WTC11 (cell line): ENCODE data around the gene POLR3G. TPM values are rescaled to one million over a fixed set of nuclear protein-coding genes. Genes with fewer than 3 reads are reported as not detected.

Source experiments
- ATAC-seq: fragments of 200-7000 bp; cut with Tn5 transposase; 2 replicates; pipeline ENCODE4 v1.10.0; 2021; ENCODE audit warnings: mild to moderate bottlenecking, moderate library complexity
- CTCF ChIA-PET: fragments of 300-600 bp; sonication (Branson Sonifier 250); formaldehyde crosslinking; loops from one replicate; lab custom pipeline; 2021; ENCODE audit warnings: antibody characterized with exemption; lab: Charles Lee
- POLR2A ChIA-PET: fragments of 350-600 bp; sonication (Branson Sonifier 250); formaldehyde crosslinking; loops from one replicate; lab custom pipeline; 2021; ENCODE audit warnings: antibody characterized with exemption; lab: Charles Lee
- DNase-seq: peaks from one replicate; pipeline ENCODE4 v3.0.0; 2021; ENCODE audit warnings: low spot score
- H3K27ac Mint-ChIP-seq: 2 replicates; pipeline ENCODE4 v1.8.0; 2021; ENCODE audit warnings: mixed read lengths
- H3K27me3 Mint-ChIP-seq: 2 replicates; pipeline ENCODE4 v1.8.0; 2021; ENCODE audit warnings: low read depth, mild to moderate bottlenecking, moderate library complexity, mixed read lengths
- H3K36me3 Mint-ChIP-seq: 2 replicates; pipeline ENCODE4 v1.8.0; 2021; ENCODE audit warnings: mixed read lengths
- H3K4me1 Mint-ChIP-seq: 2 replicates; pipeline ENCODE4 v1.8.0; 2022; ENCODE audit warnings: mixed read lengths
- H3K4me3 Mint-ChIP-seq: 2 replicates; pipeline ENCODE4 v1.8.0; 2021; ENCODE audit warnings: mild to moderate bottlenecking, moderate library complexity, mixed read lengths
- H3K9me3 Mint-ChIP-seq: 2 replicates; pipeline ENCODE4 v1.8.0; 2021; ENCODE audit warnings: mixed read lengths
- CDX4 ChIP-seq: fragments of 250-450 bp; sonication (Bioruptor Pico); IDR thresholded peaks from 2 replicates; pipeline ENCODE4 v1.9.0; 2021; ENCODE audit warnings: moderate library complexity, mild to moderate bottlenecking, inconsistent platforms, borderline replicate concordance
- E2F5 ChIP-seq: sonication (generic); formaldehyde crosslinking; IDR thresholded peaks from 2 replicates; pipeline ENCODE4 v1.8.1; 2022; ENCODE audit warnings: mild to moderate bottlenecking, moderate library complexity, missing genetic modification reagents
- GTF2I ChIP-seq: fragments of 250-450 bp; sonication (Bioruptor Pico); conservative IDR thresholded peaks from 2 replicates; pipeline ENCODE4 v1.4.0; 2021; ENCODE audit warnings: mild to moderate bottlenecking
- NFYB ChIP-seq: sonication (generic); formaldehyde crosslinking; conservative IDR thresholded peaks from 2 replicates; pipeline ENCODE4 v1.8.0; 2022; ENCODE audit warnings: low read depth, missing genetic modification reagents
- OVOL2 ChIP-seq: fragments of 250-450 bp; sonication (Bioruptor Pico); IDR thresholded peaks from 2 replicates; pipeline ENCODE4 v1.9.0; 2021; ENCODE audit warnings: mild to moderate bottlenecking, borderline replicate concordance
- PRDM15 ChIP-seq: sonication (generic); formaldehyde crosslinking; IDR thresholded peaks from 2 replicates; pipeline ENCODE4 v1.8.0; 2022; ENCODE audit warnings: missing genetic modification reagents
- RORB ChIP-seq: fragments of 250-450 bp; sonication (Bioruptor Pico); IDR thresholded peaks from 2 replicates; pipeline ENCODE4 v1.9.0; 2021; ENCODE audit warnings: mild to moderate bottlenecking
- SMAD4 ChIP-seq: sonication (generic); formaldehyde crosslinking; IDR thresholded peaks from 2 replicates; pipeline ENCODE4 v1.8.0; 2022; ENCODE audit warnings: mild to moderate bottlenecking, missing genetic modification reagents
- SOX15 ChIP-seq: fragments of 250-450 bp; sonication (Bioruptor Pico); IDR thresholded peaks from 2 replicates; pipeline ENCODE4 v1.9.0; 2021; ENCODE audit warnings: mild to moderate bottlenecking
- TEAD4 ChIP-seq: sonication (generic); formaldehyde crosslinking; IDR thresholded peaks from 2 replicates; pipeline ENCODE4 v1.8.0; 2022; ENCODE audit warnings: mild to moderate bottlenecking, missing genetic modification reagents
- USF2 ChIP-seq: sonication (generic); formaldehyde crosslinking; IDR thresholded peaks from 2 replicates; pipeline ENCODE4 v1.8.1; 2023; ENCODE audit warnings: mild to moderate bottlenecking, missing genetic modification reagents, moderate library complexity
- ZBTB21 ChIP-seq: sonication (generic); formaldehyde crosslinking; IDR thresholded peaks from 2 replicates; pipeline ENCODE4 v1.8.1; 2023; ENCODE audit warnings: mild to moderate bottlenecking, missing genetic modification reagents, borderline replicate concordance
- ZMAT4 ChIP-seq: fragments of 250-450 bp; sonication (Bioruptor Pico); IDR thresholded peaks from 2 replicates; pipeline ENCODE4 v1.9.0; 2021; ENCODE audit warnings: mild to moderate bottlenecking
- ZNF121 ChIP-seq: sonication (generic); formaldehyde crosslinking; IDR thresholded peaks from 2 replicates; pipeline ENCODE4 v1.8.0; 2023; ENCODE audit warnings: missing genetic modification reagents
- ZNF219 ChIP-seq: sonication (generic); formaldehyde crosslinking; IDR thresholded peaks from 2 replicates; pipeline ENCODE4 v1.8.0; 2023; ENCODE audit warnings: missing genetic modification reagents, mild to moderate bottlenecking, borderline replicate concordance
- ZNF263 ChIP-seq: sonication (generic); formaldehyde crosslinking; IDR thresholded peaks from 2 replicates; pipeline ENCODE4 v1.8.1; 2022; ENCODE audit warnings: low read depth, mild to moderate bottlenecking, moderate library complexity, missing genetic modification reagents
- ZNF396 ChIP-seq: fragments of 250-450 bp; sonication (Bioruptor Pico); IDR thresholded peaks from 2 replicates; pipeline ENCODE4 v1.8.0; 2021; ENCODE audit warnings: mild to moderate bottlenecking, moderate library complexity, borderline replicate concordance
- ZNF423 ChIP-seq: fragments of 250-450 bp; sonication (Bioruptor Pico); IDR thresholded peaks from 2 replicates; pipeline ENCODE4 v2.1.2; 2022; ENCODE audit warnings: mild to moderate bottlenecking, moderate library complexity
- ZSCAN18 ChIP-seq: fragments of 250-450 bp; sonication (Bioruptor Pico); IDR thresholded peaks from 2 replicates; pipeline ENCODE4 v2.1.2; 2022; ENCODE audit warnings: mild to moderate bottlenecking, moderate library complexity
- total RNA-seq: library from RNA; stranded (reverse); gene quantifications from 3 replicates; pipeline ENCODE4 v1.2.3, GENCODE V29; 2021

POLR3G gene
- total RNA-seq, 1 experiment from 2014 or later = 95.4 TPM

GRCh38 chr5:90518661-90519060, 44.0 kb downstream of the POLR3G start (continued):
- TF ChIP-seq PRDM15 (no peak), ZNF219 (CRISPR knock-in tag) (no peak), SMAD4 (CRISPR knock-in tag) (no peak), CDX4 (CRISPR knock-in tag) (no peak), ZSCAN18 (CRISPR knock-in tag) (no peak), SOX15 (CRISPR knock-in tag) (no peak), ZMAT4 (CRISPR knock-in tag) (no peak), ZNF423 (CRISPR knock-in tag) (no peak), RORB (CRISPR knock-in tag) (no peak)

GRCh38 chr5:90519081-90519480, 44.4 kb downstream of the POLR3G start:
- no peaks in the 10 kb centered on the region for H3K4me1 Mint-ChIP-seq

More at GRCh38 chr5:90519081-90519480, 44.4 kb downstream of the POLR3G start:
- DNase-seq = no peak
- TF ChIP-seq E2F5 (CRISPR knock-in tag) (no peak), NFYB (CRISPR knock-in tag) (no peak), GTF2I (CRISPR knock-in tag) (no peak), ZNF423 (CRISPR knock-in tag) (no peak), PRDM15 (no peak), ZNF396 (no peak), OVOL2 (CRISPR knock-in tag) (no peak), ZNF121 (CRISPR knock-in tag) (no peak), USF2 (no peak), TEAD4 (CRISPR knock-in tag) (no peak), ZNF263 (no peak), ZBTB21 (CRISPR knock-in tag) (no peak)
- Mint-ChIP-seq H3K27ac (no peak overlapping the region), H3K9me3 (no peaks in the 10 kb centered on the region), H3K36me3 (peaks cover 24% of the 10 kb centered on the region), H3K27me3 (no peaks in the 10 kb centered on the region), H3K4me3 (no peak overlapping the region)
- ChIA-PET CTCF (no interaction called here), POLR2A (no interaction called here)
- ATAC-seq = no peak
